IMR-90 (cell line): ENCODE measurements around the gene APBB3.

ENCODE experiments used
- BHLHE40 ChIP-seq: fragments of 150-350 bp; IDR thresholded peaks from 2 replicates; pipeline ENCODE4 v1.6.1; 2016; ENCODE audit warnings: mild to moderate bottlenecking, low read depth, low read length
- CEBPB ChIP-seq: IDR thresholded peaks from 2 replicates; pipeline ENCODE4 v1.6.1; 2012; ENCODE audit warnings: low read depth, low read length, improper control_type of control experiment
- CHD1 ChIP-seq: IDR thresholded peaks from 2 replicates; pipeline ENCODE4 v1.6.1; 2012; ENCODE audit warnings: low read depth, low read length, improper control_type of control experiment
- FOS ChIP-seq: fragments of 150-350 bp; IDR thresholded peaks from 2 replicates; pipeline ENCODE4 v1.6.1; 2016; ENCODE audit warnings: low read depth, low read length
- MAZ ChIP-seq: IDR thresholded peaks from 2 replicates; pipeline ENCODE4 v1.6.1; 2012; ENCODE audit warnings: low read depth, mild to moderate bottlenecking, low read length, improper control_type of control experiment, moderate library complexity, borderline replicate concordance
- MXI1 ChIP-seq: IDR thresholded peaks from 2 replicates; pipeline ENCODE4 v1.6.1; 2012; ENCODE audit warnings: low read depth, mild to moderate bottlenecking, low read length, moderate library complexity, borderline replicate concordance
- NFE2L2 ChIP-seq: fragments of 150-350 bp; IDR thresholded peaks from 2 replicates; pipeline ENCODE4 v1.6.1; 2016; ENCODE audit warnings: low read depth, mild to moderate bottlenecking, low read length
- POLR2A ChIP-seq: IDR thresholded peaks from 2 replicates; pipeline ENCODE4 v1.6.1; 2012; ENCODE audit warnings: mild to moderate bottlenecking, low read depth, low read length
- RAD21 ChIP-seq: IDR thresholded peaks from 2 replicates; pipeline ENCODE4 v1.6.1; 2012; ENCODE audit warnings: low read length, improper control_type of control experiment
- RCOR1 ChIP-seq: IDR thresholded peaks from 2 replicates; pipeline ENCODE4 v1.6.1; 2012; ENCODE audit warnings: mild to moderate bottlenecking, low read length, improper control_type of control experiment; ENCODE audit not compliant: insufficient replicate concordance
- RFX5 ChIP-seq: IDR thresholded peaks from 2 replicates; pipeline ENCODE4 v1.8.0; 2012; ENCODE audit warnings: low read depth, mild to moderate bottlenecking, low read length, moderate library complexity
- TF ChIP-seq, protein P1 (sequence below): conservative IDR thresholded peaks from 2 replicates; pipeline ENCODE4 v1.5.1; 2012; ENCODE audit warnings: mild to moderate bottlenecking, low read depth, low read length, improper control_type of control experiment
- TF ChIP-seq, protein P2 (sequence below): fragments of 150-350 bp; IDR thresholded peaks from 2 replicates; pipeline ENCODE4 v1.6.1; 2017; ENCODE audit warnings: mild to moderate bottlenecking, antibody characterized with exemption, low read length, low read depth
- TF ChIP-seq, protein P3 (sequence below): fragments of 150-350 bp; IDR thresholded peaks from 2 replicates; pipeline ENCODE4 v1.6.1; 2016; ENCODE audit warnings: low read depth, mild to moderate bottlenecking, low read length, moderate library complexity, borderline replicate concordance

DNA sequence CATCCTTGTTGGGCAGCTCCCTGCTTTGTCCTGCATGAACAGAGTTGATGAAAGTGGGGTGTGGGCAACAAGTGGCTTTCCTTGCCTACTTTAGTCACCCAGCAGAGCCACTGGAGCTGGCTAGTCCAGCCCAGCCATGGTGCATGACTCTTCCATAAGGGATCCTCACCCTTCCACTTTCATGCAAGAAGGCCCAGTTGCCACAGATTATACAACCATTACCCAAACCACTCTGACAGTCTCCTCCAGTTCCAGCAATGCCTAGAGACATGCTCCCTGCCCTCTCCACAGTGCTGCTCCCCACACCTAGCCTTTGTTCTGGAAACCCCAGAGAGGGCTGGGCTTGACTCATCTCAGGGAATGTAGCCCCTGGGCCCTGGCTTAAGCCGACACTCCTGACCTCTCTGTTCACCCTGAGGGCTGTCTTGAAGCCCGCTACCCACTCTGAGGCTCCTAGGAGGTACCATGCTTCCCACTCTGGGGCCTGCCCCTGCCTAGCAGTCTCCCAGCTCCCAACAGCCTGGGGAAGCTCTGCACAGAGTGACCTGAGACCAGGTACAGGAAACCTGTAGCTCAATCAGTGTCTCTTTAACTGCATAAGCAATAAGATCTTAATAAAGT lies 4.2 kb upstream of the APBB3 start:
- TF ChIP-seq, protein P1, sequence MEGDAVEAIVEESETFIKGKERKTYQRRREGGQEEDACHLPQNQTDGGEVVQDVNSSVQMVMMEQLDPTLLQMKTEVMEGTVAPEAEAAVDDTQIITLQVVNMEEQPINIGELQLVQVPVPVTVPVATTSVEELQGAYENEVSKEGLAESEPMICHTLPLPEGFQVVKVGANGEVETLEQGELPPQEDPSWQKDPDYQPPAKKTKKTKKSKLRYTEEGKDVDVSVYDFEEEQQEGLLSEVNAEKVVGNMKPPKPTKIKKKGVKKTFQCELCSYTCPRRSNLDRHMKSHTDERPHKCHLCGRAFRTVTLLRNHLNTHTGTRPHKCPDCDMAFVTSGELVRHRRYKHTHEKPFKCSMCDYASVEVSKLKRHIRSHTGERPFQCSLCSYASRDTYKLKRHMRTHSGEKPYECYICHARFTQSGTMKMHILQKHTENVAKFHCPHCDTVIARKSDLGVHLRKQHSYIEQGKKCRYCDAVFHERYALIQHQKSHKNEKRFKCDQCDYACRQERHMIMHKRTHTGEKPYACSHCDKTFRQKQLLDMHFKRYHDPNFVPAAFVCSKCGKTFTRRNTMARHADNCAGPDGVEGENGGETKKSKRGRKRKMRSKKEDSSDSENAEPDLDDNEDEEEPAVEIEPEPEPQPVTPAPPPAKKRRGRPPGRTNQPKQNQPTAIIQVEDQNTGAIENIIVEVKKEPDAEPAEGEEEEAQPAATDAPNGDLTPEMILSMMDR = no peak
- TF ChIP-seq MAZ (no peak), POLR2A (no peak), MXI1 (no peak), CHD1 (no peak), BHLHE40 (no peak), FOS (no peak), CEBPB (no peak), RFX5 (no peak), NFE2L2 (no peak), RAD21 (no peak), RCOR1 (no peak)
- TF ChIP-seq, protein P2, sequence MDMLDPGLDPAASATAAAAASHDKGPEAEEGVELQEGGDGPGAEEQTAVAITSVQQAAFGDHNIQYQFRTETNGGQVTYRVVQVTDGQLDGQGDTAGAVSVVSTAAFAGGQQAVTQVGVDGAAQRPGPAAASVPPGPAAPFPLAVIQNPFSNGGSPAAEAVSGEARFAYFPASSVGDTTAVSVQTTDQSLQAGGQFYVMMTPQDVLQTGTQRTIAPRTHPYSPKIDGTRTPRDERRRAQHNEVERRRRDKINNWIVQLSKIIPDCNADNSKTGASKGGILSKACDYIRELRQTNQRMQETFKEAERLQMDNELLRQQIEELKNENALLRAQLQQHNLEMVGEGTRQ = no peak
- TF ChIP-seq, protein P3, sequence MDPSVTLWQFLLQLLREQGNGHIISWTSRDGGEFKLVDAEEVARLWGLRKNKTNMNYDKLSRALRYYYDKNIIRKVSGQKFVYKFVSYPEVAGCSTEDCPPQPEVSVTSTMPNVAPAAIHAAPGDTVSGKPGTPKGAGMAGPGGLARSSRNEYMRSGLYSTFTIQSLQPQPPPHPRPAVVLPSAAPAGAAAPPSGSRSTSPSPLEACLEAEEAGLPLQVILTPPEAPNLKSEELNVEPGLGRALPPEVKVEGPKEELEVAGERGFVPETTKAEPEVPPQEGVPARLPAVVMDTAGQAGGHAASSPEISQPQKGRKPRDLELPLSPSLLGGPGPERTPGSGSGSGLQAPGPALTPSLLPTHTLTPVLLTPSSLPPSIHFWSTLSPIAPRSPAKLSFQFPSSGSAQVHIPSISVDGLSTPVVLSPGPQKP = no peak
